Prostate gland (tissue), 2 donors: ENCODE data around the gene CCR5. TPM values are rescaled to one million over a fixed set of nuclear protein-coding genes. Genes with fewer than 3 reads are reported as not detected.
"Not testable (repeated sequence)": the region's sequence is repeated elsewhere in the genome, so short reads cannot be mapped to it uniquely, and the experiment has no call there.

ENCODE experiments used
- DNase-seq: peaks from one replicate; pipeline ENCODE4 v3.0.0-alpha.2; 2019; ENCODE audit warnings: low spot score
- H3K27ac ChIP-seq, 2 donors: fragments of 200-600 bp; sonication (generic); 2 replicates each; pipeline ENCODE4 v1.5.1; 2017 to 2019
- H3K27me3 ChIP-seq: fragments of 200-600 bp; sonication (generic); replicated peaks from 2 replicates; pipeline ENCODE4 v1.5.1; 2019; ENCODE audit not compliant: insufficient read depth
- H3K36me3 ChIP-seq, 2 donors: fragments of 200-600 bp; sonication (generic); 1 replicate in 1 of 2; 2 replicates in 1 of 2; pipeline versions ENCODE4 v1.5.1 to v1.8.1; 2017 to 2019
- H3K4me1 ChIP-seq: fragments of 200-600 bp; sonication (generic); replicated peaks from 2 replicates; pipeline ENCODE4 v1.5.1; 2019
- H3K4me3 ChIP-seq, 2 donors: fragments of 200-600 bp; sonication (generic); 2 replicates each; pipeline ENCODE4 v1.5.1; 2017 to 2019
- H3K9me3 ChIP-seq: fragments of 200-600 bp; sonication (generic); 2 replicates; pipeline ENCODE4 v1.5.1; 2017
- POLR2A ChIP-seq: fragments of 450-650 bp; IDR thresholded peaks from one replicate; pipeline ENCODE4 v1.6.1; 2016; ENCODE audit warnings: antibody characterized with exemption, mild to moderate bottlenecking
- POLR2AphosphoS5 ChIP-seq: sonication (generic); formaldehyde crosslinking; IDR thresholded peaks from one replicate; pipeline ENCODE4 v1.6.1; 2017; ENCODE audit warnings: antibody characterized with exemption
- WGBS: methylation state at CpG from one replicate; pipeline ENCODE4 v1.1.5; 2018; 5-methylcytosine and 5-hydroxymethylcytosine counted together
- intact Hi-C: fragments of 100-400 bp; cut with DNase I; formaldehyde crosslinking; loops from one replicate; pipeline ENCODE4 v1.14.2; 2022
- total RNA-seq, 2 donors: library from RNA; depleted of rRNA; stranded (reverse); fragments of >200 nt; gene quantifications; one replicate each; pipeline ENCODE4 v1.1.0, GENCODE V29; 2016
- TF ChIP-seq, protein P1 (sequence below), 4 experiments: fragments of 200-600 bp in 2 of 4; fragments of 450-650 bp in 2 of 4; sonication (generic) in 2 of 4; IDR thresholded peaks; 1 replicate in 3 of 4; 2 replicates in 1 of 4; pipeline ENCODE4 v1.5.1; 2016 to 2019; ENCODE audit warnings: antibody characterized with exemption in 4 of 4, mild to moderate bottlenecking in 2 of 4, moderate library complexity in 2 of 4

Gene CCR5
- total RNA-seq, 2 donors from 2014 or later = 0.55 to 0.68 TPM

DNA sequence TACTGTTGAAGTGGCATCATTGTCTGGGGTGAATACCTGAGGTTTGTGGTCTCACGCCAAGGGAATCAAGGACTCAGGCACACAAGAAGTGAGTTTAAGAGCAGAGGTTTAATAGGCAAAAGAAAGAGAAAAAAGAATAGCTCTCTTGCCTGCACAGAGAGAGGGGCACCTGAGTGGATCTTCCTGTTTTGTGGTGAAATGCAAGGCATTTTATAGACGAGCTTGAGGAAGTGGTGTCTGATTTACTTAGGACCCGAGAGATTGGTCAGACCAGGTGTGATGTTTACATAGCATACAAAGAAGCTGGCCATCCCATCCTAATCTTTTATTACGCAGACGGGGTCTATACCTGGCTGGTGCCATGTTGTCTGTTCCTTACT is 13.2 kb downstream of the CCR5 start:
- H3K4me3 ChIP-seq = no peak overlapping the region
- TF ChIP-seq POLR2A = no peak
- no peak for TF ChIP-seq POLR2AphosphoS5
- TF ChIP-seq, protein P1, sequence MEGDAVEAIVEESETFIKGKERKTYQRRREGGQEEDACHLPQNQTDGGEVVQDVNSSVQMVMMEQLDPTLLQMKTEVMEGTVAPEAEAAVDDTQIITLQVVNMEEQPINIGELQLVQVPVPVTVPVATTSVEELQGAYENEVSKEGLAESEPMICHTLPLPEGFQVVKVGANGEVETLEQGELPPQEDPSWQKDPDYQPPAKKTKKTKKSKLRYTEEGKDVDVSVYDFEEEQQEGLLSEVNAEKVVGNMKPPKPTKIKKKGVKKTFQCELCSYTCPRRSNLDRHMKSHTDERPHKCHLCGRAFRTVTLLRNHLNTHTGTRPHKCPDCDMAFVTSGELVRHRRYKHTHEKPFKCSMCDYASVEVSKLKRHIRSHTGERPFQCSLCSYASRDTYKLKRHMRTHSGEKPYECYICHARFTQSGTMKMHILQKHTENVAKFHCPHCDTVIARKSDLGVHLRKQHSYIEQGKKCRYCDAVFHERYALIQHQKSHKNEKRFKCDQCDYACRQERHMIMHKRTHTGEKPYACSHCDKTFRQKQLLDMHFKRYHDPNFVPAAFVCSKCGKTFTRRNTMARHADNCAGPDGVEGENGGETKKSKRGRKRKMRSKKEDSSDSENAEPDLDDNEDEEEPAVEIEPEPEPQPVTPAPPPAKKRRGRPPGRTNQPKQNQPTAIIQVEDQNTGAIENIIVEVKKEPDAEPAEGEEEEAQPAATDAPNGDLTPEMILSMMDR (IDR thresholded peaks at IDR 0.05) = no peak

DNA sequence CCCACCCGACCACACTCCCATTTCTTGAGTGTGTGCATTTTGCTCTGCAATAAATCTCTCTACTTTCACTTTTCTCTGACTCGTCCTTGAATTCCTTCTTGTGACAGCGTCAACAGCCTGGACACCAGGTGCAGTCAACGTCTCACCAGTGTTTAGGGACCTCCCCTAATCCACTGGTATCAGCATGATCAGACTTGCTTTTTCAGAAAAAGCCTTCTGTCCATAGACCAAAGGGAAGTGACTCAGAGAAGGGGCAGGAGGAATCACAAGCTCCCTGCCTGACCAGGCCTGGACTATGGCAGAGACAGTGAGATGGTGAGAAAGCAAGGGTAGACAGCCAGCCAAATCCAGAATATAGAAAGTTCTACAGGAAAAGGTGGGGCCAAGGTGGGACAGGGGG is 15.5 kb downstream of the CCR5 start:
- H3K36me3 ChIP-seq = no peaks in the 10 kb centered on the region
- H3K27me3 ChIP-seq = no peaks in the 10 kb centered on the region
- H3K4me1 ChIP-seq = peaks cover 7% of the 10 kb centered on the region
- no peak overlapping the region for H3K27ac ChIP-seq
- H3K4me3 ChIP-seq = no peak overlapping the region
- H3K9me3 ChIP-seq = no peaks in the 10 kb centered on the region
- WGBS = 27% methylated on average over 4 of the region's 4 CpGs
- intact Hi-C loops = no loop called here
- no peak for TF ChIP-seq POLR2A
- TF ChIP-seq POLR2AphosphoS5 = peak; percentile 85
- TF ChIP-seq, protein P1 (IDR thresholded peaks at IDR 0.05) = no peak
- DNase-seq = peak; percentile 42

More for the DNA sequence above, 13.2 kb downstream of the CCR5 start:
- 24% methylated on average over 5 of the region's 5 CpGs for WGBS
- Histone ChIP-seq H3K36me3 (no peaks in the 10 kb centered on the region), H3K4me1 (peaks cover 7% of the 10 kb centered on the region), H3K27ac (no peak overlapping the region), H3K9me3 (no peaks in the 10 kb centered on the region), H3K27me3 (no peaks in the 10 kb centered on the region)
- intact Hi-C loops = no loop called here
- DNase-seq = no peak

DNA sequence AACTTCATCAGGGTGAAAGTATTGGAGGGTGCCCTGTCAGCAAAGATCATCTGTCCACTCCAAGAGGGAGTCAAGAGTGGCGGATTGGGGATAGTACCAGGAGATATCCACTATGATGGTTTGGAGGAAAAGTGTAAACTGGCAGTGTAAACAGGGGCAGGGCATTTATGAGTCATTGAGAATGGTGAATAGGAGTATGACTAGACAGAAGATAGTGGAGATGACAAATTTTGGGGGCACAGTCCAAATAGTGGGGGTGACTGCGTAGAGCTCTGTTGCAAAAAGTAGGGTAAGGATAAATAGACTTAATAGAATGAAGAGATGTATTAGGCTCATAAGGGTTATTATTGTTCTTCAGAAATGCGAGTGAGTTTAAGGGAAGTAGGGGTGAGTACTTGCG is 18.1 kb downstream of the CCR5 start:
- H3K4me1 ChIP-seq, DNase-seq, H3K4me3 ChIP-seq, H3K27me3 ChIP-seq, intact Hi-C loops, H3K9me3 ChIP-seq, H3K36me3 ChIP-seq, H3K27ac ChIP-seq: not testable (repeated sequence)
- WGBS = 92% methylated on average over 4 of the region's 4 CpGs

DNA sequence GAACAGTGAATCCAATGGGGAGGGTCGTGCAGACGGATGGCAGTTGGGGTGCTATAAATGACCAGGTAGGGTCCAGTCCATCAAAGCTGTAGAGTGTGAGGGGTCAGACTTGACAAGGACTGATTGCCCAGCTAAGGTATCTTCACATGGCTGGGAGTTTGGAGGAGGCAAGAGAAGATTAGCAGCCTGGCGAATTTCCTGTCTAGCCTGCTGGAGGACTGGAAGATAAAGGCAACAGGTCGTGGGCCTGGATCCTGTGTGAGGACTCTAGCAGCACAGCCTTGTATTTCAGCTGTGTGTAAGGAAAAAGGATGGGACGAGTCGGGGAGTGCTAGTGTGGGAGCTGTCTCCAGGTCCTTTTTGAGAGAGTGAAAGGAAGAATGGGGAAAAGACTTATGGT is 18.6 kb downstream of the CCR5 start:
- no peak for DNase-seq
- Histone ChIP-seq H3K27ac (no peak overlapping the region), H3K27me3 (no peaks in the 10 kb centered on the region), H3K36me3 (no peaks in the 10 kb centered on the region), H3K4me3 (no peak overlapping the region), H3K9me3 (no peaks in the 10 kb centered on the region), H3K4me1 (no peaks in the 10 kb centered on the region)
- intact Hi-C loops = no loop called here
- WGBS = 84% methylated on average over 6 of the region's 6 CpGs
- TF ChIP-seq, protein P1 (IDR thresholded peaks at IDR 0.05) = no peak
- no peak for TF ChIP-seq POLR2AphosphoS5
- TF ChIP-seq POLR2A = no peak

DNA sequence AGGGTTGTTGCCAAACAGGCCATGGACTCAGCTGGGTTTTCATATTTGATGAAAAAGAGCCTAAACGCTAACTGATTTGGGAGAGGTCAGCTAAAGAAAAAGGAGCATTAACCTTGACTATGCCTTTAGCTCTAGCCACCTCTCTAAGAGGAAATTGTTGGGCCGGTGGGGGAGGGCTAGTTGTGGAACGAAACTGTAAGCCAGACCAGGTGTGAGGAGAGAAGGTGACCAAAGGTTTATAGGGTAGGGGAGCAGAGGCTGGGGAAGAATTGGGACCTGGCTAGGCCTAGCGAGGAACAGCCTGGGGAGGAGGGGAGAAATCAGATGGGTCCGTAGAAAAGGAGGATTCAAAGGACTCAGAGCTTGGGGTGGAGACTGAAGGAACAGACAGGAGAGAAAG is 20.8 kb downstream of the CCR5 start:
- 89% methylated on average over 5 of the region's 5 CpGs for WGBS
- H3K4me1 ChIP-seq, intact Hi-C loops, H3K27me3 ChIP-seq, H3K4me3 ChIP-seq, DNase-seq, H3K36me3 ChIP-seq, H3K27ac ChIP-seq, H3K9me3 ChIP-seq: not testable (repeated sequence)

DNA sequence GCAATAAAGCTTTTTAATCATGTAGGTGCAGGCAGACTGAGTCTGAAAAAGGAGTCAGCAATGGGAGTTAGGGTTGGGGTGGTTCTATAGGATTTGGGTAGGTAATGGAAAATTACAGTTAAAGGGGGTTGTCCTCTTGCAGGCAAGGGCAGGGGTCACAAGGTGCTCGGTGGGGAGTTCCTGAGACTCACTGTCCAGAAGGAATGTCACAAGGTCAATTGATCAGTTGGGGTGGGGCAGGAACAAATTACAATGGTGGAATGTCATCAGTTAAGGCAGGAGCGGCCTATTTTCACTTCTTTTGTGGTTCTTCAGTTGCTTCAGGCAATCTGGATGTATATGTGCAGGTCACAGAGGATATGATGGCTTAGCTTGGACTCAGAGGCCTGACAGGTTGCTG is 22.3 kb downstream of the CCR5 start:
- Histone ChIP-seq H3K9me3 (no peaks in the 10 kb centered on the region), H3K27ac (no peak overlapping the region), H3K4me3 (no peak overlapping the region), H3K4me1 (no peaks in the 10 kb centered on the region), H3K36me3 (no peaks in the 10 kb centered on the region), H3K27me3 (no peaks in the 10 kb centered on the region)
- DNase-seq = no peak
- intact Hi-C loops = no loop called here
- WGBS = 83% methylated on average over 2 of the region's 2 CpGs
- no peak for TF ChIP-seq POLR2A
- no peak for TF ChIP-seq POLR2AphosphoS5
- TF ChIP-seq, protein P1 (IDR thresholded peaks at IDR 0.05) = no peak
